SJSA1 (cell line): ENCODE measurements around the gene NR6A1. TPM values are rescaled to one million over a fixed set of nuclear protein-coding genes. Genes with fewer than 3 reads are reported as not detected.

Experiments
- DNase-seq, 2 experiments: peaks; one replicate each; pipeline ENCODE4 v3.0.0-alpha.2; 2015 to 2020; ENCODE audit warnings: low spot score in 2 of 2, low read depth in 1 of 2
- H3K27ac ChIP-seq: fragments of 250-450 bp; sonication (Bioruptor Pico); 2 replicates; pipeline ENCODE4 v1.5.1; 2020; ENCODE audit warnings: mild to moderate bottlenecking, moderate library complexity
- H3K27me3 ChIP-seq: fragments of 250-450 bp; sonication (Bioruptor Pico); replicated peaks from 2 replicates; pipeline ENCODE4 v1.5.1; 2020; ENCODE audit warnings: mild to moderate bottlenecking, moderate library complexity
- H3K36me3 ChIP-seq: fragments of 250-450 bp; sonication (Bioruptor Pico); 2 replicates; pipeline ENCODE4 v1.5.1; 2020; ENCODE audit warnings: mild to moderate bottlenecking
- H3K4me1 ChIP-seq: fragments of 250-450 bp; sonication (Bioruptor Pico); replicated peaks from 2 replicates; pipeline ENCODE4 v1.6.1; 2021; ENCODE audit warnings: mild to moderate bottlenecking
- H3K4me3 ChIP-seq: fragments of 250-450 bp; sonication (Bioruptor Pico); 2 replicates; pipeline ENCODE4 v1.5.1; 2020; ENCODE audit warnings: mild to moderate bottlenecking
- H3K9me3 ChIP-seq: fragments of 250-450 bp; sonication (Bioruptor Pico); replicated peaks from 2 replicates; pipeline ENCODE4 v1.5.1; 2020; ENCODE audit warnings: mild to moderate bottlenecking
- total RNA-seq: library from RNA; depleted of rRNA; stranded (reverse); fragments of >200 nt; shearing (Covaris generic); gene quantifications from 2 replicates; pipeline ENCODE4 v1.2.3, GENCODE V29; 2014; rRNA removed

NR6A1 gene
- total RNA-seq = 0.88 and 1.0 TPM in 2 replicates

DNA sequence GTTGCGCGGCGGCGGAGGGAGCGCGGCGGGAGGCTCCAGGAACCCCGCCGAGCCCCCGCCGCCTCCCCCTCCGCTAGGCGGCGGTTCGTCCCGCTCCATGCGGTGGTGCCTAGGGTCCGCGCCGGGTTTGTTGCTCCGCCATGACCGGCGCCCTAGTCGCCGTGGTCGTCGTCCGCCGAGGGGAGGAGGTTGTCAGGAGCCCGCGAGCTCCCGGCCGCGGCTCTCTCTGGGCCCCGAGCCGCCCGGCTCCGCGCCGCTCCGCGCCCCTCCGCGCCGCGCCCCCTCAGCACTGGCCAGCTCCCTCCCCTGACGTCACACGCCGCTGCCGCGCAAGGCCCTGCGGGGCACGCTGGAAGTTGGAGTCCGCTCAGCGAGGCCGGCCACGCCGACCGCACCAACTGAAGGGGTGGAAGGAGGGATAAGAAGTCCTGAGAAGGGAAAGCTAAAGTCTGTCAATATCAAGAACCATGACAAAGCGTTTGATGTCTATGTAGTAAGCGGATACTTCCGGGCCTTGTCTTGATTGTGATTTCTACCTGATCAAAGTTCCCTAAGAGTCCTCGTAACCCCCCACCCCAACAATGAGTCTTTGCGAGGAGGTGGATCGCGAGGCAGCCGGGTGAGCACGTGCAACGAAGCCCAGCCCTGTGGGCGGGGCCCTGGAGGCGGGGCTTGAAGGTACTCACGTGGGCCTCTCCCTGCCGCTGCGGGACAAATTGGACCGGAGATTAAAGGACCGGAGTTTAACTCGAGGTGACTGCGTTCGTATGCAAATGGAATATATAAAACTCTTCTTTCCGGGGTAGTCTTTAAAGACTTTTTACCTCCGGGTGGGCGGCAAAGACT lies at the start of gene NR6A1:
TSS of gene NR6A1 (minus strand) at position 291 of the 846 bp plus-strand sequence.
- DNase-seq = peak; percentile 96 to 99
- peak within 1 kb of the TSS; percentile 80 for H3K4me3 ChIP-seq
- H3K4me1 ChIP-seq = peaks cover 10% of the 10 kb centered on the region
- H3K9me3 ChIP-seq = no peaks in the 10 kb centered on the region
- peak within 1 kb of the TSS; percentile 79 for H3K27ac ChIP-seq
- no peaks in the 10 kb centered on the region for H3K36me3 ChIP-seq
- H3K27me3 ChIP-seq = peaks cover 14% of the 10 kb centered on the region; the same call in 1 of the 2 replicates

DNA sequence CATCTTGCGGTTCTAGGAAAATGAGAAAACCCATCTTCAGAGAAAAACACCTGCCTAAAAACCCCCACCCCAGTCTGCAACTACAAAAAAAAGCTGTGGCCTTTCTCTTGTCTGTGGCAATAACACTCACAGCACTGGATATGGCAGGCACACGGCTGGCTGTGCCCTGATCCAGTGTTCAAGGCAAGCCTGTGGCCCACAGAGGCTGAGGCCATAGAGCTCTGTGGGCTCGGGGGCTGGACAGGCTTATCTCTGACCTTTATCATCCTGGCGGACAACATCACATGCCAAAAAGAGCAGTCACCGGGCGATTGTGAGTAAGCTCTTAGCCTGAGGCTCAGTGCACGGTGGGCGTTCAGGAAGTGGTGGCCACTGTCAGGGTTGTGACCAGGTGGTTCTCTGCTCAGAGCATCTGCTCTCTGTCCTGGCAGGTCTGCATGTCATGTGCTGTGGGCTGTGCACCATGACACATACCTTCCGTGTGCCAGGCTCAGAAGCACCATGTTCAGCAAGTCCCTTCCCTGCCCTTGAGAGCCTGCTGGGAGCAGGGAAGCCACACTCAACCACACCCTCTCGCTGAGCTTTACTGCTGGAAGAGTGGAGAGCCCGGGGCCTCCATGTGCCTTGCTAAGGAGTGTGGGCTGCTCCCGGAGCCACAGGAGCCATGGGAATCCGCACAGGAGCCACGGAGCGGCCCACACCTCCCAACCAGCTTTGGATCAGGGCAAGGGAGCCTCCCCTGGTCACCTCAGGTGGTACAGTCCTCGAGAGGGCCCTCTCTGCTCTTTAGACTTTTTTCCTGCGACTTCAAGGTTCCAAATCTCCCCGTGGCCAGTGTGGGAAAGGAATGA lies 47.5 kb upstream of the NR6A1 start:
- H3K9me3 ChIP-seq = no peaks in the 10 kb centered on the region
- peak; percentile 28 to 55 for DNase-seq
- H3K4me3 ChIP-seq = no peak overlapping the region
- H3K27me3 ChIP-seq = no peaks in the 10 kb centered on the region
- H3K27ac ChIP-seq = no peak overlapping the region
- no peaks in the 10 kb centered on the region for H3K36me3 ChIP-seq
- peaks cover 22% of the 10 kb centered on the region for H3K4me1 ChIP-seq

DNA sequence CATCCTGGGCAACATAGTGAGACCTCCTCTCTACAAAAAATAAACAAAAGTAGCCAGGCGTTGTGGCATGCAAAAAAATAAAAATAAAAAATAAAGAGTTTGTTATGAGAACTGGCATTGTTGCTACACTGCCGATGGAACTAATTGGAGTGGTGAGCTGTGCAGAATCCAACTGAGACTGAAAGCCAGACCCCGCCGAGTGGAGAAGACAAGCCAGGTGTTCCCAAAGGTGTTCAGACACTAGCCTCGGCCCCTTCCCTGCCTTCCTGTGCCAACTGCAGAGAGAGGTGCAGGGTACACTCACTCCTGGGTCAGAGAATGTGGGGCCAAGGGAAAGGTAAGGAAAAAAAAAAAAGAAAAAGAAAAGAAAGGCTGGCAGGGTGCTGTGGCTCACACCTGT lies 44.5 kb upstream of the NR6A1 start:
- Histone ChIP-seq H3K4me1 (peaks cover 48% of the 10 kb centered on the region), H3K27ac (no peak overlapping the region), H3K4me3 (no peak overlapping the region), H3K9me3 (no peaks in the 10 kb centered on the region), H3K27me3 (no peaks in the 10 kb centered on the region), H3K36me3 (no peaks in the 10 kb centered on the region)
- no peak for DNase-seq

DNA sequence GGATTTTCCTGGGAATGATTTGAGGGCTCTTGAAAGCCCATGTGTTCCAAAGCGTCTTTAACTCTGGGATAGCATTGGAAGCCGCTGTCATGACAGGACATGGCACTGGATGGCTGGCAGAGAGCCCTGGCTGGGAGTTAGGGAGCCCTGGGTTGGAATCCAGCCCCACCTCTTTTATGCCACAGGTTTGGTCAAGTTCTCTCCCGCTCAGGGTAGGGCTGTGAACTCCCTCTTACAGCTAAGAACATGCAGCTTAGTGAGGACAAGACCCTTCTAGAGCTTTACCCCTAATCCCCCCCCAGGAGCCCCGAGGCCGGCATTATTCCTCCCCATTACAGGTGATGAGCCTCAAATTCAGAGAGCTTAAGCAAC lies 43.0 kb upstream of the NR6A1 start:
- Histone ChIP-seq H3K27ac (no peak overlapping the region), H3K36me3 (no peaks in the 10 kb centered on the region), H3K4me1 (peaks cover 53% of the 10 kb centered on the region), H3K27me3 (no peaks in the 10 kb centered on the region), H3K4me3 (no peak overlapping the region), H3K9me3 (no peaks in the 10 kb centered on the region)
- DNase-seq = no peak

DNA sequence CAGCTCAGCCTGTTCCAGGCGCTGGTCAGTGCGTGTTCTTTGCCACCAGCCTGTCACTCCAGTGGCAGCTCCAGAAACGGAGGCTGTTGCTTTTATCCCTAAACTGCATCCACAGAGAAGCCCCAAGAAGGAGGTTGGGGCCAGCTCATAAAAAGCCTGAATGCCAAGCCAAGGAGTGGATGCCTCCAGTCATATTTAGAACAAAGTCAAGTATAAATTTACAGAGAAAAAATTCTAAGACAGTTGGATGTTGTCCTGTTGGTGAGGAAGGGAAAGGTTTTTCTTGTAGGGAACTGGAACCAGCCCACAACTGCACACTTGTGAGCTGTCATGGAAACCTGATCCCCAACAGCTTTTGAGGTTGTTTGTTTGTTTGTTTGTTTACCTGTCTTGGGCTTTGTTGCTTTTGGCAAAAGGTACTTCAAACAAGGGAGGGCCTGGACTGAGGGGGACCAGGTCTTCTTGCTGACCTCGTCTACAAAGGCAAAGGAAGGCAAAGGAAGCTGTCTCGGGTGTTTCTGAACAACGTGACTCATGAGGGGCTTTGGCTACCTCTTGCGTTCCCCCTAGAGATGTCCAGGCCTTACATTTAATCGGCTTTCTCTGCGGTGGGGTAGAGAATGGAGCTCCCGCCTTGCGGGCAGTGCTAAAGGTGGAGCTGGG lies 42.5 kb upstream of the NR6A1 start:
- peak in 1 of 2 experiments; percentile 15 for DNase-seq
- no peaks in the 10 kb centered on the region for H3K36me3 ChIP-seq
- H3K4me3 ChIP-seq = no peak overlapping the region
- H3K4me1 ChIP-seq = peaks cover 48% of the 10 kb centered on the region
- H3K27ac ChIP-seq = peak overlapping the region; percentile 85
- no peaks in the 10 kb centered on the region for H3K27me3 ChIP-seq
- no peaks in the 10 kb centered on the region for H3K9me3 ChIP-seq

DNA sequence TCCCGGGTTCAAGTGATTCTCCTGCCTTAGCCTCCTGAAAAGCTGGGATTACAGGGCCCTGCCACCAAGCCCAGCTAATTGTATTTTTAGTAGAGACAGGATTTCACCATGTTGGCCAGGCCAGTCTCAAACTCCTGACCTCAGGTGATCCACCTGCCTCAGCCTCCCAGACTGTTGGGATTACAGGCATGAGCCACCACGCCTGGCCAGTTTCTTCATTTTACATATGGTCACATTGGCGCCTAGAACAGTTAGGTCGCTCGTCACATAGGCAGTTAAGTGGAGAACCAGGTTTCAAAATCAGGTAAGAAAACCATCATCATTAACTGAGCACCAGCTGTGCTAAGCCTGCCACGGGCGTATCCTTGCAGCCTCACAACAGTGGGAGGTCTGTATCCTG lies 41.9 kb upstream of the NR6A1 start:
- Histone ChIP-seq H3K4me3 (no peak overlapping the region), H3K9me3 (no peaks in the 10 kb centered on the region), H3K36me3 (no peaks in the 10 kb centered on the region), H3K4me1 (peaks cover 42% of the 10 kb centered on the region), H3K27ac (peak overlapping the region; percentile 85), H3K27me3 (no peaks in the 10 kb centered on the region)
- peak in 1 of 2 experiments; percentile 15 for DNase-seq

DNA sequence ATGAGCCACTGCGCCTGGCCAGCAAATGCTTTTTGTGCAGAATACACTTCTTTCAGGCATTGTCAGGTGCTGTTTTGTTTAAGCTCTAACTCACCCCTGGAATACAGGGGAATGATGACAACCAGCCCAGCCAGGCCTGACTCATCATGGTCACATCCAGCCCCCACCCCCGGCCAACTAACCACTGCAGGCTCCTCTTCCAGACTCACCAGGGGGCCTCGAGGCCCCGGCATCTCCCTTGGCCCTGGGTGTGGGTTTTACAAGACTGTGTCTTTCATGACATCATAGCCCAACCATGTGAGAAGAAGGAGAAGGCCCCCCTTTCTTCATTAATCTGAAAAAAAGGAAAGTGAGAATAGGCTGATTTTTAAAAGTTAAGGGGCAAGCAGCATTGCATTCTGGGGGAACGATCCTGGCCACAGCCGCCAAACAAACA lies 41.3 kb upstream of the NR6A1 start:
- Histone ChIP-seq H3K4me3 (no peak overlapping the region), H3K27ac (peak overlapping the region; percentile 85), H3K36me3 (no peaks in the 10 kb centered on the region), H3K9me3 (no peaks in the 10 kb centered on the region), H3K27me3 (no peaks in the 10 kb centered on the region), H3K4me1 (peaks cover 41% of the 10 kb centered on the region)
- peak; percentile 97 to 98 for DNase-seq

DNA sequence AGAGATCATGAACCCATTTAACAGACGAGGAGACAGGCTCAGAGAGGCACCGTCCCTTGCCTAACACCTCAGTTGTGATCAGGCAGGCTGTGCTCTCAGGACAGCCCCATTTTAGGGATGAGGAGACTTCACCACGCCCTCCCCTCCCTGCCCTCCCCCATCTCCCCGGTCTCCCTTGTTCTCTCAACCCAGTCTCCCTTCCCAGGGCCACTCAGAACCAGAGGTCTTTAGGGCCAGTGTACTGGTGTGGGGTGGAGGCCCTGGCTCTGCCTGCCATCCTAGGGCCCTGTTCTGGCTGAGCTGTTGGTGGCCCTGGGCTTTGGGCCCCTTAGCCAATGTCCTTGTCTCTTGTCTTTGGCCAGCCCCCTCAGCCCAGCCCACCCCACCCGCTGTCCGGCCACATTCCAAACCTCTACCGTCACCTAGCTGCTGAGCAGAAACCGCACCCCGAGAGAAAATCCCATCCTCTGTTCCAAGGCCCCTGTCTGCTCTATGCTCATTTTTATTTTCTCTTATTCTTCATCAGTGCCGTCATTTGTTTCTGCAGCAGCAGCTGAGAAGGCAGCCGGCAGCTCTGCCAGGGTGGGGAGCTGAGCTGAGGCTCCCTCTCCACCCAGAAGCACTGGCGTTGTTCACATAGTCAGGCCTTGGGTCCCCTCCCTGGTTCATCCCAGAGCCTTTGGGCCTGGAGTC lies 39.7 kb upstream of the NR6A1 start:
- Histone ChIP-seq H3K4me1 (peaks cover 41% of the 10 kb centered on the region), H3K9me3 (no peaks in the 10 kb centered on the region), H3K27me3 (no peaks in the 10 kb centered on the region), H3K27ac (peak overlapping the region; percentile 85), H3K36me3 (no peaks in the 10 kb centered on the region), H3K4me3 (no peak overlapping the region)
- peak; percentile 88 to 90 for DNase-seq

DNA sequence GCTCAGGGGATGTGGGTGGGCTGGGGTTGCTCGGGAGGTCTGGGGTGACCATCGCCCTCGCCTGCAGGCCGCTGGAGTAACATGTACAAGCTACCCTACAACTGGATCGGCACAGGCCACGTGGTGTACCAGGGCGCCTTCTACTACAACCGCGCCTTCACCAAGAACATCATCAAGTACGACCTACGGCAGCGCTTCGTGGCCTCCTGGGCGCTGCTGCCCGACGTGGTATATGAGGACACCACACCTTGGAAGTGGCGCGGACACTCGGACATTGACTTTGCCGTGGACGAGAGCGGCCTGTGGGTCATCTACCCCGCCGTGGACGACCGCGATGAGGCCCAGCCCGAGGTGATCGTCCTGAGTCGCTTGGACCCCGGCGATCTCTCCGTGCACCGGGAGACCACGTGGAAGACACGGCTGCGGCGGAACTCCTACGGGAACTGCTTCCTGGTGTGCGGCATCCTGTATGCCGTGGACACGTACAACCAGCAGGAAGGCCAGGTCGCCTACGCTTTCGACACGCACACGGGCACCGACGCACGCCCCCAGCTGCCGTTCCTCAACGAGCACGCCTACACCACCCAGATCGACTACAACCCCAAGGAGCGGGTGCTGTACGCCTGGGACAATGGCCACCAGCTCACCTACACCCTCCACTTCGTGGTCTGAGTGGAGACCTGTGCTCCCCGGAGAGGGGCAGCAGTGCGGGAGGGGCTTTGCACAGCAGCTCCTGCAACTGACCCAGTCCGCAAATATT lies 38.8 kb upstream of the NR6A1 start:
- no peak overlapping the region for H3K4me3 ChIP-seq
- peak overlapping the region; percentile 85 for H3K27ac ChIP-seq
- no peaks in the 10 kb centered on the region for H3K9me3 ChIP-seq
- no peaks in the 10 kb centered on the region for H3K36me3 ChIP-seq
- H3K27me3 ChIP-seq = no peaks in the 10 kb centered on the region
- DNase-seq = no peak
- H3K4me1 ChIP-seq = peaks cover 41% of the 10 kb centered on the region

DNA sequence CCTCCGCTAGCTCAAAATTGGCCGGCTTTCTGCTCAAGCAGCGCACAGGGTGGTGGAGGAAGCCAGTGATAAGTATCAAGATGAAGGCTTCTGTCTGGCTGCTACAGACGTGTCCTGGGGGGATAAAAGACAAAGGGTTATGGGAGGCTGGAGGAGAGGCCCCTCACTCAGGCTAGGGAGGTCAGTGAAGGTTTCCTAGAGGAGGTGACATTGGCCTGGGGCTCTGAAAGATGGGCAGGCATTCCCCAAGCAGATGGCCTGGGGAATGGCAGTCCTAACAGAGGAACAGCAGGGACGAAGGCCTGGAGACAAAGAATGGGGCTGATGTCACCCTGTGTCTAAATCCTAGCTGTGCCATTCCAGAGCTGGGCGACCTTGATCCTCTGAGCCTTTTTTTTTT lies 38.1 kb upstream of the NR6A1 start:
- Histone ChIP-seq H3K4me3 (no peak overlapping the region), H3K4me1 (peaks cover 41% of the 10 kb centered on the region), H3K27ac (no peak overlapping the region), H3K36me3 (no peaks in the 10 kb centered on the region), H3K27me3 (no peaks in the 10 kb centered on the region), H3K9me3 (no peaks in the 10 kb centered on the region)
- DNase-seq = no peak

DNA sequence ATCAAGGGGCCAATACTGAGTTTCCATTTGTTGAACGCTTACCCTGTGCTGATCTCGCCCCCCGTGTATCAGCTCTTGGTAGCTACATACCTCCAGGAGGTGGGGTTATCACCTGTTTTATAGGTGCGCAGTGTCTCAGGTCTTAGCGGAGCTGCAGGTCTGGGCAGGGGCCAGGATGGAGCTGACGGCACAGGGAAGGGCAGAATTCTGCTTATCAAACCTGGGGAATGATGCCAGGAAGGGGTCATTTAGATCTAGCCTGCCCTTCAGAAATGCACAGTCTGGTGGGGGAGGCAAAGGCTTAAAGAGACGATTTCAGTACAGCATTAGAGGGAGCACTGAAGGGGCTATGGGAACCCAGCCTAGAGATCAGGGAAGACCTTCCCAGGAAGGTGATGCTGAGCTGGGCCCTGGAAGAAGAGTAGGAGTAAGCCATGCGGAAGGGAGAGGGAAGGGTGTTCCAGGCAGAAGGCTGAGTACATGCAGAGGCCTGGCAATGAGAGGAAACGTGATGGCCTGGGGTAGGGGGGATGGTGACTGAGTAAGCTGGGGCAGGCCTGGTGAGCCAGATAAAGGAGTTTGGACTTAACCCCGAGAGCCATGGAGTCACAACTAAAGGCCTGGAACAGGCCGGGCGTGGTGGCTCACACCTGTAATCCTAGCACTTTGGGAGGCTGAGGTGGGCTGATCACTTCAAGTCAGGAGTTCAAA lies 37.3 kb upstream of the NR6A1 start:
- H3K36me3 ChIP-seq = no peaks in the 10 kb centered on the region

DNA sequence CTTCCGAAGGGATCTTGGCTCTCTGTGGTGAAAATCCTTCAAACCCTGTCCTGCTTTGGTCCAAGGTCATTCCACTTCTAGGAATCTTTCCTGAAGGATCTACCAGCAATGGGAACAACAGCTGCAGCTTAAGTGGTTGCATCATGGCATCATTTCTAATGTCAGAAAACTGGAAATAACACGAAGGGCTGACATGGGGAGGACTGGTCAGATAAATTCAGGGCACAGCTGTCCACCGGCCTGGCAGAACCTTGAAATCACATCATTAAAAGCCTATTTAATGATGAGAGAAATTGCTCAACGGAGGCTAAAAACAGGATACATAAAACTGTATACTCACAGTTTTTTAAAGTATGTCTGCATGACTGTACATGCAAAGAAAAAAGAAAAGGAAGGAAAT lies 34.1 kb upstream of the NR6A1 start:
- H3K27me3 ChIP-seq = no peaks in the 10 kb centered on the region
- H3K4me1 ChIP-seq = peaks cover 2% of the 10 kb centered on the region
- H3K36me3 ChIP-seq = no peaks in the 10 kb centered on the region
- no peaks in the 10 kb centered on the region for H3K9me3 ChIP-seq
- H3K27ac ChIP-seq = no peak overlapping the region
- DNase-seq = no peak
- H3K4me3 ChIP-seq = no peak overlapping the region

More for the DNA sequence above, 37.3 kb upstream of the NR6A1 start:
- Histone ChIP-seq H3K9me3 (no peaks in the 10 kb centered on the region), H3K27me3 (no peaks in the 10 kb centered on the region), H3K4me1 (peaks cover 34% of the 10 kb centered on the region), H3K27ac (no peak overlapping the region), H3K4me3 (no peak overlapping the region)
- no peak for DNase-seq
